ENCODE results near the gene SP140. TPM values are rescaled to one million over a fixed set of nuclear protein-coding genes. Genes with fewer than 3 reads are reported as not detected.

The SP140 gene
- total and polyA plus RNA-seq, 2 of the 13 experiments (the other 11 are each of a cell fraction or from before 2014, with no cell fraction given) = 0.57 to 0.80 TPM

- TF ChIP-seq ZNF687 (CRISPR knock-in tag; IDR thresholded peaks at IDR 0.05) = peak; percentile 88
- TF ChIP-seq CBX5 (CRISPR knock-in tag; IDR thresholded peaks at IDR 0.05; ENCODE audit: borderline replicate concordance) = peak; percentile 80; the same call in 1 of the 2 replicates
- TF ChIP-seq MAZ (IDR thresholded peaks at IDR 0.05; ENCODE audit: borderline replicate concordance, low read depth, low read length) = peak; percentile 65; the same call in 1 of the 2 replicates
- peak; percentile 50; the same call in 1 of the 2 replicates for TF ChIP-seq MAZ (CRISPR knock-in tag; IDR thresholded peaks at IDR 0.05; ENCODE audit: low read depth)
- TF ChIP-seq ZNF574 (CRISPR knock-in tag; IDR thresholded peaks at IDR 0.05) = peak; percentile 80
- TF ChIP-seq ZNF292 (CRISPR knock-in tag; IDR thresholded peaks at IDR 0.05; ENCODE audit: borderline replicate concordance, low read depth) = peak; percentile 65; the same call in 1 of the 2 replicates
- TF ChIP-seq BORCS8-MEF2B (CRISPR knock-in tag; IDR thresholded peaks at IDR 0.05) = peak; percentile 45; the same call in 1 of the 2 replicates
- TF ChIP-seq ZNF740 (CRISPR knock-in tag; IDR thresholded peaks at IDR 0.05) = peak; percentile 51; the same call in 1 of the 2 replicates
- peak; percentile 71 for TF ChIP-seq CBX1 (IDR thresholded peaks at IDR 0.05; ENCODE audit: low read depth)
- TF ChIP-seq ERF (CRISPR knock-in tag; IDR thresholded peaks at IDR 0.05) = peak; percentile 85; the same call in 1 of the 2 replicates
- TF ChIP-seq TRIM24 (CRISPR knock-in tag; IDR thresholded peaks at IDR 0.05) = no peak
- peak; percentile 98 for TF ChIP-seq ZMYM4 (CRISPR knock-in tag; IDR thresholded peaks at IDR 0.05)
- peak; percentile 39; the same call in 1 of the 2 replicates for TF ChIP-seq ARID5B (CRISPR knock-in tag; IDR thresholded peaks at IDR 0.05)
- TF ChIP-seq ZSCAN21 (CRISPR knock-in tag; IDR thresholded peaks at IDR 0.05; ENCODE audit: borderline replicate concordance) = 0 out of 2 replicates have a peak, but pooled peaks have one; percentile 31
- TF ChIP-seq KLF11 (CRISPR knock-in tag; IDR thresholded peaks at IDR 0.05) = 0 out of 2 replicates have a peak, but pooled peaks have one; percentile 46
- TF ChIP-seq HOXA5 (CRISPR knock-in tag; IDR thresholded peaks at IDR 0.05) = 0 out of 2 replicates have a peak, but pooled peaks have one; percentile 73
- TF ChIP-seq PHF8 (CRISPR knock-in tag; IDR thresholded peaks at IDR 0.05) = peak; percentile 64; the same call in 1 of the 2 replicates
- TF ChIP-seq ZNF644 (CRISPR knock-in tag; IDR thresholded peaks at IDR 0.05; ENCODE audit: low read depth) = peak; percentile 91
These were observed 98.0 kb downstream of the SP140 start (continued) for GRCh38 chr2:230323385-230324106.
